Measurements from ENCODE around the gene ELMO1. TPM values are rescaled to one million over a fixed set of nuclear protein-coding genes. Genes with fewer than 3 reads are reported as not detected.

ELMO1 gene
- total RNA-seq, 1 experiment from 2014 or later: 1.1 TPM

DNA sequence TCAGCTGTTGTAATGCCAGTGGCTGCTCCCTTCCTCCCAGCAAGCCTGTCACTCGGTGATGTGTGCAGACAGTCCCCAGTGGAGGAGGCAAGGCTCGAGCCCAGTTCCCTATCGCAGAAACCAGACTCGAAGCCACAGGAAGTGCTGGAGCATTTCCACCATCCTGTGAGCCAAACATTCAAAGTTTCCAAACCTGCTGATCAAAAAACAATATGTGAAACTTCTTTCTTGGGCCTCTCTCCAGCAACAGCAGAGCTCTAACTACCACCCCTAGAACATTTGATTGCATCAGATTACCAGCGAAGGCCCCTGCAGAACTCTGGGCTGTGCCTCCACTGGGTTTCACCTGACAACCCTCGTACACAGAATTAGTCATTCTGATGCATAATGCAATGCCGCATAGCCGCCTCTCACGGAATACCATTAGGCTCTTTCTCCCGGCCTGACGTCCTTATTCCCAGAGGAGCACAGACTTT is 94.0 kb downstream of the ELMO1 start:
- H3K9ac ChIP-seq (ENCODE audit: low read length): no peak overlapping the region
- no peak for ATAC-seq
- H3K36me3 ChIP-seq (ENCODE audit: control insufficient read depth in 1 of 2, insufficient read depth in 2 of 2, low read length in 2 of 2): no peaks in the 10 kb centered on the region
- no peak overlapping the region for H3K4me2 ChIP-seq (ENCODE audit: low read length)
- H4K20me1 ChIP-seq (ENCODE audit: insufficient read depth): no peaks in the 10 kb centered on the region
- no peaks in the 10 kb centered on the region for H3K9me3 ChIP-seq (ENCODE audit: control insufficient read depth in 1 of 2, insufficient read depth in 1 of 2, low read depth in 1 of 2, low read length in 2 of 2)
- H3K79me2 ChIP-seq (ENCODE audit: insufficient read depth, low read length): no peaks in the 10 kb centered on the region
- no peaks in the 10 kb centered on the region for H3K4me1 ChIP-seq (ENCODE audit: control insufficient read depth in 1 of 2, insufficient read depth in 2 of 2, low read length in 2 of 2)
- no peak overlapping the region for H2AFZ ChIP-seq (ENCODE audit: low read depth, low read length, poor library complexity, severe bottlenecking)
- BruUV-seq (replicated peaks): no TSS peak
- DNase-seq (ENCODE audit: low read depth, low spot score): no peak
- TF ChIP-seq ZFX (IDR thresholded peaks at IDR 0.05) (no peak), CEBPB (IDR thresholded peaks at IDR 0.05; ENCODE audit: low read depth) (no peak), YY1 (IDR thresholded peaks at IDR 0.05; ENCODE audit: extremely low read depth, insufficient replicate concordance, low read depth, low read length) (no peak), CTCF (IDR thresholded peaks at IDR 0.05 in 2 of 3, conservative IDR thresholded peaks at IDR 0.05 in 1 of 3; ENCODE audit: borderline replicate concordance in 1 of 3, insufficient read depth in 1 of 3, low read depth in 2 of 3, low read length in 2 of 3) (no peak), SRF (IDR thresholded peaks at IDR 0.05; ENCODE audit: low read depth) (no peak), ZBTB33 (IDR thresholded peaks at IDR 0.05; ENCODE audit: extremely low read depth, insufficient replicate concordance, low read length) (no peak), TCF7L2 (IDR thresholded peaks at IDR 0.05; ENCODE audit: borderline replicate concordance, extremely low read depth, insufficient read depth, insufficient read length) (no peak), MAX (IDR thresholded peaks at IDR 0.05) (no peak), CBX3 (IDR thresholded peaks at IDR 0.05; ENCODE audit: low read depth) (no peak), EZH2 (IDR thresholded peaks at IDR 0.05) (no peak), FOSL1 (IDR thresholded peaks at IDR 0.05; ENCODE audit: low read depth) (no peak), POLR2A (IDR thresholded peaks at IDR 0.05; ENCODE audit: borderline replicate concordance, extremely low read depth, insufficient read depth, insufficient read length) (no peak), JUND (IDR thresholded peaks at IDR 0.05) (no peak), ELF1 (IDR thresholded peaks at IDR 0.05; ENCODE audit: borderline replicate concordance, low read depth) (no peak), POLR2AphosphoS5 (IDR thresholded peaks at IDR 0.05; ENCODE audit: low read depth, low read length) (no peak), EZH2phosphoT487 (IDR thresholded peaks at IDR 0.05; ENCODE audit: borderline replicate concordance) (no peak)
- TF ChIP-seq, protein P1, sequence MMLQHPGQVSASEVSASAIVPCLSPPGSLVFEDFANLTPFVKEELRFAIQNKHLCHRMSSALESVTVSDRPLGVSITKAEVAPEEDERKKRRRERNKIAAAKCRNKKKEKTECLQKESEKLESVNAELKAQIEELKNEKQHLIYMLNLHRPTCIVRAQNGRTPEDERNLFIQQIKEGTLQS (IDR thresholded peaks at IDR 0.05): no peak
- ChIA-PET POLR2A (no interaction called here), RAD21 (ENCODE audit: low non-redundant PET in 1 of 2, low total read pairs in 2 of 2, uncharacterized antibody in 2 of 2, unreplicated experiment in 2 of 2) (no interaction called here), CTCF (interaction anchor here (2.9 kb wide), 1 partner anchor 121 kb away, joined by 22 read pairs; no protein-coding TSS in a partner anchor)
- intact Hi-C loops (cut with micrococcal nuclease): no loop called here
- no peak overlapping the region for H3K27ac ChIP-seq (ENCODE audit: low read depth, low read length)
- H3K27me3 ChIP-seq (ENCODE audit: insufficient read depth, low read length): peaks cover 7% of the 10 kb centered on the region; the same call in 1 of the 2 replicates
- H3K4me3 ChIP-seq (replicated peaks in 1 of 2; ENCODE audit: low read depth in 1 of 2, low read length in 2 of 2): no peak overlapping the region
- H3K9me2 ChIP-seq (ENCODE audit: insufficient read depth): no peaks in the 10 kb centered on the region
